Panc1 (cell line): ENCODE measurements around the gene NECTIN4. TPM values are rescaled to one million over a fixed set of nuclear protein-coding genes. Genes with fewer than 3 reads are reported as not detected.

ENCODE experiments used
- ATAC-seq: fragments of 200-7000 bp; cut with Tn5 transposase; 2 replicates; pipeline ENCODE4 v1.9.1; 2020; ENCODE audit warnings: mild to moderate bottlenecking, moderate library complexity
- BruUV-seq: library from RNA; stranded (reverse); fragments of 400-500 nt; replicated peaks from 2 replicates; lab custom pipeline; 2021; lab: Mats Ljungman, UMichigan
- CTCF ChIA-PET: fragments of 300-600 bp; sonication (Branson Sonifier 250); formaldehyde crosslinking; loops from one replicate; lab custom pipeline; 2022; ENCODE audit warnings: antibody characterized with exemption; lab: Charles Lee
- POLR2A ChIA-PET: fragments of 300-600 bp; sonication (Branson Sonifier 250); formaldehyde crosslinking; loops from one replicate; lab custom pipeline; 2022; ENCODE audit warnings: antibody characterized with exemption; lab: Charles Lee
- DNase-seq: peaks from one replicate; pipeline ENCODE4 v3.0.0-alpha.2; 2010; ENCODE audit warnings: low read depth, low spot score
- H3K27ac ChIP-seq: 2 replicates; pipeline ENCODE4 v1.5.1; 2011; ENCODE audit warnings: mild to moderate bottlenecking, low read length, inconsistent platforms
- H3K27me3 ChIP-seq: fragments of 200-500 bp; sonication (Bioruptor generic); 2 replicates; pipeline ENCODE4 v1.6.0; 2014; ENCODE audit warnings: low read length, inconsistent platforms; ENCODE audit not compliant: control insufficient read depth, insufficient read depth
- H3K36me3 ChIP-seq: fragments of 200-500 bp; sonication (Bioruptor generic); 2 replicates; pipeline ENCODE4 v1.5.1; 2014; ENCODE audit warnings: inconsistent platforms, mild to moderate bottlenecking, low read length, moderate library complexity; ENCODE audit not compliant: control insufficient read depth, insufficient read depth
- H3K4me1 ChIP-seq: 2 replicates; pipeline ENCODE4 v1.5.1; 2011; ENCODE audit warnings: inconsistent platforms, mild to moderate bottlenecking, low read length, moderate library complexity; ENCODE audit not compliant: control insufficient read depth, insufficient read depth
- H3K4me3 ChIP-seq, 2 experiments: 2 replicates each; pipeline ENCODE4 v1.5.1; 2011 to 2012; ENCODE audit warnings: low read depth in 2 of 2, low read length in 2 of 2, mild to moderate bottlenecking in 2 of 2, inconsistent platforms in 1 of 2, moderate library complexity in 1 of 2
- H3K9me3 ChIP-seq: fragments of 200-500 bp; sonication (Bioruptor generic); 2 replicates; pipeline ENCODE4 v1.5.1; 2014; ENCODE audit warnings: low read depth, mild to moderate bottlenecking, inconsistent platforms, low read length, moderate library complexity; ENCODE audit not compliant: control insufficient read depth, insufficient read depth
- CTCF ChIP-seq: fragments of 450-650 bp; IDR thresholded peaks from 2 replicates; pipeline ENCODE4 v1.5.1; 2017; ENCODE audit warnings: mild to moderate bottlenecking
- POLR2AphosphoS5 ChIP-seq: IDR thresholded peaks from 2 replicates; pipeline ENCODE4 v1.6.1; 2012; ENCODE audit warnings: mild to moderate bottlenecking, low read depth, low read length, moderate library complexity
- REST ChIP-seq, 2 experiments: IDR thresholded peaks; 2 replicates each; pipeline ENCODE4 v1.6.1; 2011 to 2012; ENCODE audit warnings: low read depth in 2 of 2, control low read depth in 1 of 2, low read length in 1 of 2, mild to moderate bottlenecking in 1 of 2, moderate library complexity in 1 of 2; ENCODE audit not compliant: insufficient read depth in 1 of 2
- SIN3A ChIP-seq: IDR thresholded peaks from 2 replicates; pipeline ENCODE4 v1.6.1; 2012; ENCODE audit warnings: low read depth, mild to moderate bottlenecking, low read length, moderate library complexity, borderline replicate concordance; ENCODE audit not compliant: insufficient read depth
- TCF7L2 ChIP-seq: IDR thresholded peaks from 2 replicates; pipeline ENCODE4 v1.6.1; 2011; ENCODE audit warnings: mild to moderate bottlenecking, low read depth, low read length, inconsistent platforms
- in situ Hi-C: cut with HindIII; loops from 2 replicates; pipeline ENCODE4 v1.10.0; 2016; ENCODE audit warnings: low sequenced_read_pairs, low pct_unique_long_range_greater_than_20kb
- intact Hi-C: fragments of 100-400 bp; cut with micrococcal nuclease; formaldehyde crosslinking; loops from one replicate; pipeline ENCODE4 v1.10.0; 2022; ENCODE audit not compliant: unreplicated experiment
- total RNA-seq: library from RNA; stranded (reverse); gene quantifications from one replicate; pipeline ENCODE4 v1.2.1, GENCODE V29; 2021; ENCODE audit not compliant: unreplicated experiment

Gene NECTIN4
- total RNA-seq, 1 experiment from 2014 or later: not detected

- CTCF ChIA-PET: interaction anchor here (0.6 to 1.0 kb wide), 12 partner anchors 22 to 624 kb away, joined by 3 to 9 read pairs (median 4); partner anchors contain the start of gene USF1
- peak; percentile 86 for DNase-seq
- Histone ChIP-seq H3K27me3 (no peaks in the 10 kb centered on the region), H3K4me1 (0 out of 2 replicates have a peak, but pooled peaks cover 6% of the 10 kb centered on the region), H3K4me3 (peak within 1 kb of the TSS; percentile 76 to 77), H3K27ac (peak within 1 kb of the TSS; percentile 81), H3K36me3 (peaks cover 8% of the 10 kb centered on the region; the same call in 1 of the 2 replicates), H3K9me3 (no peaks in the 10 kb centered on the region)
- POLR2A ChIA-PET: interaction anchor here (0.6 to 0.7 kb wide), 2 partner anchors 15 to 27 kb away, joined by 3 read pairs; no protein-coding TSS in a partner anchor
- no TSS peak for BruUV-seq
- in situ Hi-C loops: no loop called here
- peak; percentile 95 for ATAC-seq
- TF ChIP-seq TCF7L2 (no peak), REST (IDR thresholded peaks at IDR 0.05; ENCODE audit: insufficient read depth in 1 of 2, low read depth in 2 of 2, low read length in 1 of 2) (no peak), SIN3A (peak; percentile 66; the same call in 1 of the 2 replicates)
- intact Hi-C loops: loop anchor here (5.0 kb wide), 1 partner anchor 56 kb away; no protein-coding TSS in a partner anchor
Observed at GRCh38 chr1:161098210-161099068, 9.1 kb upstream of the NECTIN4 start, which contains the start of gene KLHDC9. KLHDC9 (plus strand) TSS chr1:161098361; CDS start chr1:161098536, 175 bp downstream.

GRCh38 chr1:161096530-161096929 lies 7.2 kb upstream of the NECTIN4 start:
- Histone ChIP-seq H3K36me3 (peaks cover 4% of the 10 kb centered on the region; the same call in 1 of the 2 replicates), H3K27ac (no peak overlapping the region), H3K27me3 (no peaks in the 10 kb centered on the region), H3K9me3 (no peaks in the 10 kb centered on the region), H3K4me3 (no peak overlapping the region), H3K4me1 (0 out of 2 replicates have a peak, but pooled peaks cover 6% of the 10 kb centered on the region)
- POLR2A ChIA-PET: interaction anchor here (0.6 kb wide), 1 partner anchor 51 kb away, joined by 3 read pairs; the partner anchor contains the start of gene USF1
- intact Hi-C loops: loop anchor here (2.0 to 5.0 kb wide), 2 partner anchors 54 to 100 kb away; no protein-coding TSS in a partner anchor
- CTCF ChIA-PET: interaction anchor here (0.8 to 1.0 kb wide), 2 partner anchors 25 to 77 kb away, joined by 4 read pairs; no protein-coding TSS in a partner anchor
- BruUV-seq: no TSS peak
- ATAC-seq: no peak
- no peak for TF ChIP-seq CTCF
- no peak for TF ChIP-seq POLR2AphosphoS5
- no peak for TF ChIP-seq TCF7L2
- no peak for TF ChIP-seq REST (IDR thresholded peaks at IDR 0.05; ENCODE audit: insufficient read depth in 1 of 2, low read depth in 2 of 2, low read length in 1 of 2)
- TF ChIP-seq SIN3A: no peak
- in situ Hi-C loops: no loop called here
- no peak for DNase-seq
